HG02885 (cell line): Measurements from ENCODE around the gene MYADM.

ENCODE experiments used
- ATAC-seq: cut with Tn5 transposase; IDR thresholded peaks from one replicate; pipeline ENCODE4 v1.9.1; 2021; ENCODE audit warnings: mild to moderate bottlenecking; ENCODE audit not compliant: unreplicated experiment, poor library complexity

The MYADM gene

DNA sequence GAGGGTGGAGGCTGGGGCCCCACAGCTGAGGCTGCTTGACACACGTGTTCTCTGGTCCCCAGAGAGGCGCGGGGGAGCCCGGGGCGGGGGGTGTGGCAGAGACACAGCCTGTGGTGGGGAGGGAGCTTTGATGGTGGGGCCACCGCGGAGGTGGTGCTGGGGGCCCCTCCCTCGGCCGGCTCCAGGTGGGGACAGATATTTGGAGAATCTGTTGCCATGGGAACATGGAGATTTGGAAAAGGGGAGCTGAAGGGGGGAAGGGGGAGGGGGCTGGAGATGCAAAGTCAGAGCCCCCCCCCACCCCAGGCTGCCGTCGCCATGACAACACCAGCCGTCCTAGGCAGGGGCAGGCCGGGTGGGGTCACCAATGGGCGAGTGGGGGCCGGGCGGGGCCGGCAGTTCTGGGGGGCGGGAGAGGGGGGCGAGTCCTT lies 15.6 kb downstream of the MYADM start:
- ATAC-seq, result no peak

DNA sequence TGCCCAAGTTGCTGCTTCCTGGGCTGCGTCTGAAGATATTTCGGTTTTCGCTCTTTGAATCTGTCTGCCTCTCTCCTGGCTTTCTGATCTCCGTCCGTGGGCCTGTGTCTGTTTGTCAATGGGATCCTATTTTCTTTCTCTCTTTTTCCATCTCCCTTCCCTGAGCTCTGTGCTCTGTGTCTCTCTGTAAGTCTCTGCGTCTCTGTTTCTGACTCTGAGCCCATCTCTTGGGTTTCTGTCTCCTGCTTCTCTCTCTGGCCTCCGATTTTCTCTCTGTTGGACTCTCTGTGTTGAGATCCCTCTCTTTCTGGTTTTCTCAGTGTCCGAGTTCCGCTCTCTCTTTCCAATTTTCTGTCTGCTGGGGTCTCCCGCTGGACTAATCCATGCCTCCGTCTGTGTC lies 16.1 kb downstream of the MYADM start:
- no peak for ATAC-seq

DNA sequence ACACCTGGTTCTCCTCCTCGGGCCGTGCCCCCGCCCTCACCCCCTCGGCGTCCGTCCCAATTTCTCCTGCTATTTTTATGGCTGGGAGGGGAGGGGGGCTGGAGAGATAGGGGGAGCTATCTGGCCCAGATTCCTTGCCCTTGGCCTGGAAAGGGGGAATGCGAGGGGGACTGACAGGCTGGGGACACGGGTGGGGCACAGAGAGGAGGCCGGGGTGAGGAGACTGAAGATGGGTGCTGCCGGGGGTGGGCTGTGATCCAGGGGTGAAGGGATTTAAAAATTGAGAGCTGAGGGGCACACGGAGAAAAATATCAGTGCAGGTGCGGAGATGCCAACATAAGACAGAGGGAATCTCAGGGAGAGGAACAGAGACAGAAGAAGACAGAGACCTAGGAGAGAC lies 16.6 kb downstream of the MYADM start:
- no peak for ATAC-seq

DNA sequence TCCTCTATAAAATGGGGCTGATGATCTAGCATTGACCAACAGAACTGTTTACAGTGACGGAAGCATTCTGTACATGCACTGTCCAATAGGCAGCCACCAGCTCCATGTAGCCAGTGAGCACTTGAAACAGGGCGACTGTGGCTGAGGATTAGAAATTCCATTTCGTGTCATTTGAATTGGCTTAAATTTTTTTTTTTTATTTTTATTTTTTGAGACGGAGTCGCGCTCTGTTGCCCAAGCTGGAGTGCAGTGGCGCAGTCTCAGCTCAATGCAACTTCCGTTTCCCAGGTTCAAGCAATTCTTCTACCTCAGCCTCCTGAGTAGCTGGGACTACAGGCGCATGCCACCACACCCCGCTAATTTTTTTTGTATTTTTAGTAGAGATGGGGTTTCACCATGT lies 17.4 kb downstream of the MYADM start:
- ATAC-seq, result no peak

DNA sequence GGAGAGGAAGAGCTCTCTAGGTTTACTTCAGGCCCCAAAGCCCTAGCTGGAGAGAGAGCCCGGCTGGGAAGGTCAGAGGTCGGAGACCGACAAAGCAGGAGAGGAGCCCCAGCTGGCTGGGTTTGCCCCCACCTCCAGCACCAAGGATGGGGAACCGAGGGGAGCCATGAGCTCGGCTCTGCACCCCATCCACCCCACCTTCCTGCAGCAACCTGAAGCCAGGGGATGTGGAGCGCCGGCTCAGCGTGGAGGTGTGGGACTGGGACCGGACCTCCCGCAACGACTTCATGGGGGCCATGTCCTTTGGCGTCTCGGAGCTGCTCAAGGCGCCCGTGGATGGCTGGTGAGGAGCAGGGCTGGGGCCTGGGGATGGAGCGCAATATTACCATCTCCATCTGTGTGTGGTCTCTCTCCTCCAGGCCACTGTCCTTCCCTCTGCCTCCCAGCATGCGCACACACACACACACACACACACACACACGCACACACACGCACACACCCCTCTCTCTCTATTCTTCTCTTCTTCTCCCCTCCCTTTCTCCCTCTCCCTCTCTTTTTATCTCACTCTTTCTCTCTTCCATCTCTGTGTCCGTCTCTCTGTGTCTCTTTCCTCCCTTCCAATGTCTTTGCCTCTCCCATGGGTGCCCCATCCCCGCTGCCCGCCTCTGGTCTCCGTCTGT lies 24.8 kb downstream of the MYADM start:
- no peak for ATAC-seq

DNA sequence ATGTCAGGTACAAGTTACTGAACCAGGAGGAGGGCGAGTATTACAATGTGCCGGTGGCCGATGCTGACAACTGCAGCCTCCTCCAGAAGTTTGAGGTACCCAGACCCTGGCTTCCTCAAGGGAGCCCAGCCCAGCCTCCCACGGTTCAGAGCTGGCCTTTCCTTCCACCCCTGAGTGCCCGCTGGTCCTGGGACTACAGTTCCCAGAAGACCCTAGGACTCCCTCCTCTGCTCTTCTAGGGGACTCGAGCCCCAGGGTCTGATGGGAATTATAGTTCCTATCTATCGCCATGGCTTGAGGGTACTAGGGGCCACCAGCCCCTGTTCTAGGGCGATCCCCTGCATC lies 25.3 kb downstream of the MYADM start:
- no peak for ATAC-seq

DNA sequence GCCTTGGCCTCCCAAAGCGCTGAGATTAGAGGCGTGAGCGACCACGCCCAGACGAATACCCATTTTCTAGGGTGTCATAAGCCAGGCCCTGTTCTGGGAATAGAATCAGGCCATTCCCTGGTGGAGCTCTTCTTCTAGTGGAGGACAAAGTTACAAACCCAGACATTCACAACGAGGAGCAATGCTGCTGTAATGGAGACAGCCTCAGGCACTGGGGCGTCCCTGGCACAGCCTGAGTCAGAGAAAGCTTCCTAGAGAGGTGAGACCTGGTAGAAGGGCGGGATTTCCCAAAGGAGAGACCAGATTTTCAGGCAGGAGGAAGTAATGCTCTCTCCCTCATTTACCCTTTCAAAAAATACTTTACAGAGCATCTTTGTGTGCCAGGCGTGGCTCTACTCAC lies 27.0 kb downstream of the MYADM start:
- no peak for ATAC-seq

DNA sequence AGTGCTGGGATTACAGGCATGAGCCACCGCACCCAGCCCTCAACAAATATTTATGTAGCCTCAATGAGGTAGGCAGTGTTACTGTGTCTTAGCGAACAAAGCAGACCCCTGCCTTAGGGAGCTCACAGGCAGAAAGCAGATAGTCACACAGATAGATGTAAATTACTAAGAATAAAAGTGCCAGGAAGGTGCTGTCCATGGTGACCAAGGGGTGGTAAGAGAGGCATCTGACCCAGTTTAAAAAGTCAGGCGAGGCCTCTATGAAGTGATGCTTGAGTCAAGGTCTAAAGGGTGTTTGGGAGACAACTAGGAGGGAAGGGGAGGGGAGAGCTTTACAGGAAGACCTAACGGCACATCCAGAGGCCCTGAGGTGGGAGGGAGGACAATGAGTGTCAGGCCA lies 29.0 kb downstream of the MYADM start:
- ATAC-seq, result no peak

DNA sequence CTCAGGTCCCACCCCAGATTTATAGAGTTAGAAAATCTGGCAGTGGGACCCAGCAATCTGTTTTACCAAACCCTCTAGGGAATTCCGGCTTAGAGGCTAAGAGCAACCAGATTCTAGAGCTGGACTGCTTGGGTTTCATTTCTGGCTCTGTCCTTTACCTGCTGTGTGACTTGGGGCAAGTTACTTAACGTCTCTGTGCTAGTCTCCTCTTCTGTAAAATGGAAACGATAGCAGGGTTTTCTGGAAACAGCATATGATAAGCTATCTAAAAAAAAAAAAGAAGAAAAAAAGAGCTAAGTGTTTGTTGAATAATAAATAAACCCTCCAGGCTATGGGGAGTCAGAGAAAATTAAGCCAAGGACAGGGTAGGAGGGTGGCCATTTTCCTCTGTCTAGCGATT lies 29.8 kb downstream of the MYADM start:
- no peak for ATAC-seq

DNA sequence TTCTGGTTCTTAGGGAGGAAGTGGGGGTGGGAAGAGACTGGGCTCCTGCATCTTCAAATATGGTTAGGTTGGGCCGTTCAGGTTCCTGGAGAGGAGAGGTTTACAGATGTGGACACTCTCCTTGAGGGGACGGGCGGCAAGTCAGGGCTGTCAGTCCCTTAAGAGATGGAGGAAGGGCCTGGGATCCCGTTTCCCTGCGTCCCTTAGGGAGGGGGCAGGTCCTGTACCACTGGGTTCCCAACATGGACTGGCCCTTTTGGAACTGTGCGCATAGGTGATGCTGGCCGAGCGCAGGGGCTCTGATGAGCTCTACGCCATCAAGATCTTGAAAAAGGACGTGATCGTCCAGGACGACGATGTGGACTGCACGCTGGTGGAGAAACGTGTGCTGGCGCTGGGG lies 30.5 kb downstream of the MYADM start:
- no peak for ATAC-seq

DNA sequence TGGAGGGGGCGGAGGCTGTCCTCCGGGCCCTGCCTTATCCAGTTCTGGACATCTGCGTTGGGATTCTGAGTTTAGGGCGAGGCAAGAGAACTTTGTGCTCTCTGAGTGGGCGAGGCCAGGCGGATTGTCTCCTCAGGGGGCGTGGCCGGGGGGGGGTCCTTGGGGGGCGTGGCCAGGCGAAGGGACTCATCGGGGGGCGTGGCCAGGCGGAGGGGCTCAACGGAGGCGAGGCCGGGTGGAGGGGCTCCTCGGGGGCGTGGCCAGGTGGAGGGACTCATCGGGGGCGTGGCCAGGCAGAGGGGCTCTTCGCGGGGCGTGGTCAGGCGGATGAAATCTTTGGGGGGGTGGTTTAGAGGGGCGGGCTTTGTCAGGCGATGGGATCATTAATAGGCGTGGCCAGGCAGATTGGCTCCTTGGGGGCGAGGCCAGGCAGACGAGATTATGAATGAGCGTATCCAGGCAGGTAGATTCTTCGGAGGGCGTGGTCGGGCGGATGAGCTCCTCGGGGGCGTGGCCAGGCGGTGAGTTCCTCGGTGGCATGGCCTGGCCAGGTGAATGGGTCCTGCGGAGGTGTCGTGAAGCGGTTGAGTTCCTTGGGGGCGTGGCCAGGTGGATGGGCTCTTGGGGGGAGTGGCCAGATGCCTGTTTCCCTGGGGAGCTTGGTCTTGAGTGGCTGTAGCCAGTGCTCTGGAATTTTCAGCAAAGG lies 31.1 kb downstream of the MYADM start:
- no peak for ATAC-seq

DNA sequence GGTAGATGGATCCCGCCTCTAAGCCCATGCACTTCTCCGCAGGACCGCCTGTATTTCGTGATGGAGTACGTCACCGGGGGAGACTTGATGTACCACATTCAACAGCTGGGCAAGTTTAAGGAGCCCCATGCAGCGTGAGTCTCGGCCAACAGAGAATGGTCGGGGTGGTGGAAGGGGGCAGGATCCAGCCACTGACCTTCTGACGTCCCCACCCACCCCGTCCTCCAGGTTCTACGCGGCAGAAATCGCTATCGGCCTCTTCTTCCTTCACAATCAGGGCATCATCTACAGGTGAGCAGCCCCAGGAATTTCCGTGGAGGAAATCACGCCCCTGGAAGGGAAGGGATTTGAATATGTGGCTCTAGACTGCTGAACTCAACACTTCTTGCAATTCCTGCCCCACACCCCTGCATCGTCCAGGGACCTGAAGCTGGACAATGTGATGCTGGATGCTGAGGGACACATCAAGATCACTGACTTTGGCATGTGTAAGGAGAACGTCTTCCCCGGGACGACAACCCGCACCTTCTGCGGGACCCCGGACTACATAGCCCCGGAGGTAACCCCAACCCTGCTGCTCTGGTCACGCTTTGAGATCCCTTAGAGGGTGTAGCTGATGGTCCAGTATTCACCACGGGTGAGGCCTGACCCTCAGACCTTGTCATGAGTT lies 32.6 kb downstream of the MYADM start:
- no peak for ATAC-seq

DNA sequence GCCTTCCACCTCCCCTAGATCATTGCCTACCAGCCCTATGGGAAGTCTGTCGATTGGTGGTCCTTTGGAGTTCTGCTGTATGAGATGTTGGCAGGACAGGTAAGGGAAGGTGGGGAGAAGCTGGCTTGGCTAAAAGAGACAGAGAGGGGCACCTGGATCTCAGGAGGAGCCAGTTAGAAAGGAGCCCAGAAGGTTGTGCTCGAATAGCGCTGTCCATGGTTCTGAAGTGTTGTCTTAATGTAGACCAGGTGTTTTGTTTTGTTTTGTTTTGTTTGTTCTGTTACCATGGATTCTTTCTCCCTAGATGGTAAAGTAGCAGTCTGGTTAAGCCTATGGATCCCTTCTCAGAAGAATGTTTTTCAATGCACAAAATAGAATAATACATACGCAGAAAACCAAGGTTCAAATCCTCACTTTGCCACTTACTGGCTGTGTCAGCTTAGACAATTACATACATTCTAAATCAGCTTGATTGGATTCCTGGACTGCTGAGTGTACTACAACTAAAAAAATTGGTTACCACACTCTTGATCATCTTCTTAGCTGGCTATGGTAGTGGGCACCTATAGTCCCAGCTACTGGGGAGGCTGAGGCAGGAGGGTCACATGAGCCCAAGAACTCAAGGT lies 35.5 kb downstream of the MYADM start:
- ATAC-seq, result no peak

DNA sequence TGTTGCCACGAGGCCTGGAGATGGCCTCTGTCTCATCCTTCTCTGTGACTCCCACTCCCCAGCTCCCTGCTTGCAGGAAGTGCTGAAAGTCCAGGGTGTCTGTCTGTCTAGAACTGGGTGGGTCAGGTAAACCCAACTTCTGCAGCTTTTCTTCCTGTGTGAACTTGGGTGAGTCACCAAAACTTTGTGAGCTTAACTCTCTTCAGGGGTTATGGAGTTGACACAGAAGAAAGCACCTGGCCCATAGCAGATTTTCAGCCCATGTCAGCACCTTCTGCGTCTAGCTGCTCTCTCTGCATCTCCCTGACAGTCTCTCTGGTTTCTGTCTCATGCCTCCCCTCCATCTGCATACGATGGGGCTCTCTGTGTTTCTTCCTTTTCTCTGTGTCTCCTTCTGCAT lies 37.2 kb downstream of the MYADM start:
- ATAC-seq, result no peak

DNA sequence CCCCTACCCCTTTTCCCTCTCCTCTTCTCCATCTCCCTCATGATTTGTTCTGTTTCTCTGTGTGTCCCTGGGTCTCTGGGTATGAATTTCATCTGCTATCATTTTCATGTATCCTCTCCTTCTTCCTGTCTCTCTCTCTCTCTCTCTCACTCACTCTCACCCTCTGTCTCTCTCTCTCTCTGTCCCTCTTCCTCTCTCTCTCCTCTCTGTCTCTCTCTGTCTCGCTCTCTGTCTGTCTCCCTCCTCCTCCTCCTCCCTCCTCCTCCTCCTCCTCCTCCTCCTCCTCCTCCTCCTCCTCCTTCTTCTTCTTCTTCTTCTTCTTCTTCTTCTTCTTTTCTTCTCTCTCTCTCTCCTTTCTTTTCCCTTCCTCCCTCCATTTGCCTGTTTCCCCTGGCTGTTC lies 38.1 kb downstream of the MYADM start:
- no peak for ATAC-seq

DNA sequence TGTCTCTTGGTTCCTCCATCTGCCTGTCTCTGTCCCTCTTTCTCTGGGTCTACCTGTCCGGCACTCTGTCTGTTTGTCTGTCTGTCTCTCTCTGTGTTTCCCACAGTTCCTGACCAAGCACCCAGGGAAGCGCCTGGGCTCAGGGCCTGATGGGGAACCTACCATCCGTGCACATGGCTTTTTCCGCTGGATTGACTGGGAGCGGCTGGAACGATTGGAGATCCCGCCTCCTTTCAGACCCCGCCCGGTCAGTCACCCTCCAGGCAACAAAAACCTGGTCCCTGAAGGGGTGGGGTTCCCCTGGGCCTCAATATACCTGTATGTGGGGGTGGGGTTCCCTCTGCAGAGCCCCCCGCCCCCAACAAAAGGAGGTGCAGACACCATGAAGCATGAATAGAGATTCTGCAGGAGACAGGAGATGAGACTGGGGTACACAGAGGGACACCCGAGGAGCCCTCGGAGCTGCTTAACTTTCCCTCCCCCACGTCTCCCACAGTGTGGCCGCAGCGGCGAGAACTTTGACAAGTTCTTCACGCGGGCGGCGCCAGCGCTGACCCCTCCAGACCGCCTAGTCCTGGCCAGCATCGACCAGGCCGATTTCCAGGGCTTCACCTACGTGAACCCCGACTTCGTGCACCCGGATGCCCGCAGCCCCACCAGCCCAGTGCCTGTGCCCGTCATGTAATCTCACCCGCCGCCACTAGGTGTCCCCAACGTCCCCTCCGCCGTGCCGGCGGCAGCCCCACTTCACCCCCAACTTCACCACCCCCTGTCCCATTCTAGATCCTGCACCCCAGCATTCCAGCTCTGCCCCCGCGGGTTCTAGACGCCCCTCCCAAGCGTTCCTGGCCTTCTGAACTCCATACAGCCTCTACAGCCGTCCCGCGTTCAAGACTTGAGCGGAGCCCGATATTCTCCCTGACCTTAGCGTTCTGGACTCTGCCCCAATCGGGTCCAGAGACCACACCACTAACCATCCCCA lies 38.8 kb downstream of the MYADM start:
- ATAC-seq, result no peak

DNA sequence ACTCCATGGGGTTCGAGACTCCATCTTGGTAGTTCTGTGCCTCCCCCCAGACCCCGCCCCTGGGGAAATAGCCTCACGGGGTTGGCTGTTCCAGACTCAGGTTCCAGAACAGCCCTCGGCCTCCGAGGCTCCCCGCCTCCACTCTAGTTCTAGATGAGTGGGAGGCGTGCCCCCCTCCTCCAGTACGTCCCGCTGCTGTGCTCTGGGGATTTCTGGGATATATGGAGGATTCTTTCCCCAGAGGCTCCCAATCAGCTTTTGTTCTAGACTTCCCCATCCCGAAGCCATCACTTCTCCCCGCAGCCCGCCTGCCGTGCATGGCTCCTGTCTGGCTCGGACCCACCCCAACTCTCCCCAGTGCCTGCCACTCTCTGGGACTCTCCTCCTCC lies 39.5 kb downstream of the MYADM start:
- no peak for ATAC-seq

DNA sequence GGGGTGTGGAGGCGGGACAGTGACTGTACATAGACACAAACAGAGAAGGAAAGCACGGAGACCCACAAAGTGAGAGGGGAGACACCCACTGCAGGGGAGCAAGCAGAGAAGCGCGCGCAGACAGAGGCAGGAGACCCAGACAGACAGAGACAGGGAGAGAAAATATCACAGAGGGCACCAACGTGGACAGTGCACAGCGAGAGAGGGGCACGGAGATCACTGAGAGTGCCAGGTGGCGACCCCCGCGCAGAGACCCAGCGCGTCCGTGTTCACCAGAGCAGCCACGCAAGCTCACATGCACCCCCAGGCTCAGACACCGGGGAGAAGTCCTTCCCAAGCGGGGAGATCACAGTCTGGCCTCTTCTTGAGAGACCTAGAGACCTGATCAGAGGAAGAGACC lies 40.0 kb downstream of the MYADM start:
- ATAC-seq, result no peak

DNA sequence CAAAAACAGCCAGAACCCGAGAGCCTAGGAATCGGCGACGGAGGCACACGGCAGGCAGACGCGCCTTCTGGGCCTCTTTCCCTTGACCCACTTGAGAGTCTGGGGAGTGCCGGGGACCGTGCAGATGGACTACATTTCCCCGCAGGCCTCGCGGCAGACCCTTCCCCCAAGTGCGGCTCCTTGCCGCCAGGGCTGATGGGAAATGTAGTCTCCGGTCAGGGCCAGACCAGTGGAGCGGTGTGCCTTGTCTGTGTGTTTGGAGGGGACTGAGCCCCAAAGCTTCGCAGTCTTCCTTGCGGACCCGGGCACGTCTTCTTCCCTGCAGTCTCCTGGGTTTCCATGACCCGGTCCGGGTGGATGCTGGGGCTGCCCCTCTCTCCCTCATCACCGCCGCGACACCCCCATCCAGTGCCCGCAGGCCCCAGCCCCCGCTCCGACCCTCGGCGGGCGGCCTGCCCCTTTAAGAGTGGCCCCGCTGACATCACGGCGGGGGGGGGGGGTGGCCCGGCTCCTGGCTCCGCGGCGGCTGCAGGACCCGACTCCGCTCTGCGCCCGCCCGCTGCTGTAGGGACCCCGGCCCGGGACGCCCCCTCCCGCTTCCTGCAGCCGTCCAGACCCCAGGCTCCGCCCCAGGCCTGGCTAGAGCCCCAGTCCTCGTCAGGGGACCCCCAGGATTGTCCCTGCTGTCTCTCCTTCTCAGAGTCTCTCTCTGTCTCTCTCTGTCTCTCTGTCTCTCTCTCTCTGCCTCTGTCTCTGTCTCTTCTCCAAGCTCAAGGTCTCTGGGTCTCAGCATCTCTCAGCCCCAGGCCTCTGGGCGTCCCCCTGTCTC lies 40.6 kb downstream of the MYADM start:
- ATAC-seq, result no peak
